GM23338 (cell line): ENCODE results near the gene CIC. TPM values are rescaled to one million over a fixed set of nuclear protein-coding genes. Genes with fewer than 3 reads are reported as not detected.

Experiments
- ATAC-seq: fragments of 200-7000 bp; cut with Tn5 transposase; 3 replicates; pipeline ENCODE4 v1.9.1; 2020
- DNase-seq: peaks from one replicate; pipeline ENCODE4 v3.0.0-alpha.2; 2015; ENCODE audit warnings: low spot score
- H2AFZ ChIP-seq: fragments of 200-600 bp; sonication (generic); 2 replicates; pipeline ENCODE4 v1.8.0; 2016; ENCODE audit warnings: antibody characterized with exemption, mild to moderate bottlenecking, moderate library complexity
- H3F3A ChIP-seq: fragments of 200-600 bp; sonication (generic); replicated peaks from 2 replicates; pipeline ENCODE4 v1.8.0; 2017; ENCODE audit warnings: antibody characterized with exemption, mixed run types, low read depth
- H3K27ac ChIP-seq: fragments of 200-600 bp; sonication (generic); 2 replicates; pipeline ENCODE4 v1.6.1; 2016; ENCODE audit warnings: low read depth
- H3K27me3 ChIP-seq: fragments of 200-600 bp; sonication (generic); 2 replicates; pipeline ENCODE4 v1.8.0; 2016; ENCODE audit warnings: mild to moderate bottlenecking, mixed run types, moderate library complexity; ENCODE audit not compliant: insufficient read depth
- H3K36me3 ChIP-seq: fragments of 200-600 bp; sonication (generic); 2 replicates; pipeline ENCODE4 v1.8.0; 2016; ENCODE audit warnings: mild to moderate bottlenecking; ENCODE audit not compliant: insufficient read depth
- H3K4me1 ChIP-seq: fragments of 200-600 bp; sonication (generic); 2 replicates; pipeline ENCODE4 v1.8.0; 2016; ENCODE audit warnings: mild to moderate bottlenecking, moderate library complexity; ENCODE audit not compliant: insufficient read depth
- H3K4me2 ChIP-seq: fragments of 200-600 bp; sonication (generic); 2 replicates; pipeline ENCODE4 v1.7.1; 2017; ENCODE audit warnings: mixed run types
- H3K4me3 ChIP-seq: fragments of 200-600 bp; sonication (generic); 2 replicates; pipeline ENCODE4 v1.6.1; 2016; ENCODE audit warnings: mixed run types
- H3K79me2 ChIP-seq: fragments of 200-600 bp; sonication (generic); replicated peaks from 2 replicates; pipeline ENCODE4 v1.8.0; 2017; ENCODE audit warnings: mild to moderate bottlenecking; ENCODE audit not compliant: insufficient read depth
- H3K9me2 ChIP-seq: fragments of 200-600 bp; sonication (generic); 2 replicates; pipeline ENCODE4 v1.8.0; 2017; ENCODE audit not compliant: insufficient read depth
- H4K20me1 ChIP-seq: fragments of 200-600 bp; sonication (generic); replicated peaks from 2 replicates; pipeline ENCODE4 v1.8.0; 2017; ENCODE audit warnings: mild to moderate bottlenecking; ENCODE audit not compliant: insufficient read depth
- H3K27ac Mint-ChIP-seq: 2 replicates; pipeline ENCODE4 v1.8.0; 2020; ENCODE audit warnings: inconsistent platforms, mild to moderate bottlenecking, moderate library complexity, mixed read lengths
- H3K27me3 Mint-ChIP-seq: 3 replicates; pipeline ENCODE4 v1.8.0; 2022; ENCODE audit warnings: low read depth, mild to moderate bottlenecking, moderate library complexity, mixed read lengths, inconsistent platforms; ENCODE audit not compliant: insufficient read depth, poor library complexity
- H3K36me3 Mint-ChIP-seq: 3 replicates; pipeline ENCODE4 v1.8.0; 2021; ENCODE audit warnings: low read depth, mild to moderate bottlenecking, inconsistent platforms, moderate library complexity, mixed read lengths
- H3K4me1 Mint-ChIP-seq: 3 replicates; pipeline ENCODE4 v1.8.0; 2020; ENCODE audit warnings: mild to moderate bottlenecking, inconsistent platforms, mixed read lengths
- H3K4me3 Mint-ChIP-seq: 3 replicates; pipeline ENCODE4 v1.8.0; 2021; ENCODE audit warnings: moderate library complexity, mild to moderate bottlenecking, inconsistent platforms, mixed read lengths
- H3K9me3 Mint-ChIP-seq: 3 replicates; pipeline ENCODE4 v1.8.0; 2020; ENCODE audit warnings: moderate library complexity, mild to moderate bottlenecking, inconsistent platforms, mixed read lengths
- EZH2phosphoT487 ChIP-seq: fragments of 200-600 bp; sonication (generic); IDR thresholded peaks from one replicate; pipeline ENCODE4 v1.8.1; 2018; ENCODE audit warnings: antibody characterized with exemption; ENCODE audit not compliant: unreplicated experiment
- ZNF114 ChIP-seq: fragments of 250-450 bp; sonication (Bioruptor Pico); IDR thresholded peaks from 2 replicates; pipeline ENCODE4 v1.5.0; 2020; ENCODE audit warnings: mild to moderate bottlenecking, moderate library complexity
- polyA plus RNA-seq: library from polyadenylated mRNA; unstranded; fragments of >200 nt; fragmentation: Nextera tagmentation; extraction: Ambion mirVana; gene quantifications from 2 replicates; pipeline ENCODE4 v1.2.1, GENCODE V29; 2016
- total RNA-seq: library from RNA; depleted of rRNA; stranded (reverse); fragments of >200 nt; shearing (Covaris generic); gene quantifications from 2 replicates; pipeline ENCODE4 v1.2.3, GENCODE V29; 2014
- TF ChIP-seq, protein P1 (sequence below): IDR thresholded peaks from one replicate; pipeline ENCODE4 v1.6.1; 2018; ENCODE audit warnings: antibody characterized with exemption; ENCODE audit not compliant: unreplicated experiment
- TF ChIP-seq, protein P2 (sequence below), 2 experiments: fragments of 200-600 bp in 1 of 2; sonication (generic) in 1 of 2; conservative IDR thresholded peaks; 2 replicates each; pipeline versions ENCODE4 v1.5.1 to v1.6.1; 2016 to 2017; ENCODE audit warnings: antibody characterized with exemption in 2 of 2, low read depth in 2 of 2, mild to moderate bottlenecking in 2 of 2, moderate library complexity in 1 of 2
- TF ChIP-seq, protein P3 (sequence below): IDR thresholded peaks from 2 replicates; pipeline ENCODE4 v1.6.1; 2016; ENCODE audit warnings: antibody characterized with exemption

The CIC gene
- total and polyA plus RNA-seq, 2 experiments from 2014 or later = 13.2 to 42.0 TPM

DNA sequence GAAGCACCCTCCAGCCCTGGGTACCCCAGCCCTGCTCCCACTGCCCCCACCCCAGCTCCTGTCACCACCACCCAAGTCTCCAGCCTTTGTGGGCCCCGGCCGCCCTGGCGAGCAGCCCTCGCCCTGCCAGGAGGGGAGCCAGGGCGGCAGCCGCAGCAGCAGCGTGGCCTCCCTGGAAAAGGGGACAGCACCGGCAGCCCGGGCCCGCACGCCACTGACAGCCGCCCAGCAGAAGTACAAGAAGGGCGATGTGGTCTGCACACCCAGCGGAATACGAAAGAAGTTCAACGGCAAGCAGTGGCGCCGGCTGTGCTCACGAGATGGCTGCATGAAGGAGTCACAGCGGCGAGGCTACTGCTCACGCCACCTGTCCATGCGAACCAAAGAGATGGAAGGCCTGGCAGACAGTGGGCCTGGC lies 3.9 kb downstream of the CIC start:
- peaks cover 6% of the 10 kb centered on the region; the same call in 1 of the 2 replicates for H3K79me2 ChIP-seq

DNA sequence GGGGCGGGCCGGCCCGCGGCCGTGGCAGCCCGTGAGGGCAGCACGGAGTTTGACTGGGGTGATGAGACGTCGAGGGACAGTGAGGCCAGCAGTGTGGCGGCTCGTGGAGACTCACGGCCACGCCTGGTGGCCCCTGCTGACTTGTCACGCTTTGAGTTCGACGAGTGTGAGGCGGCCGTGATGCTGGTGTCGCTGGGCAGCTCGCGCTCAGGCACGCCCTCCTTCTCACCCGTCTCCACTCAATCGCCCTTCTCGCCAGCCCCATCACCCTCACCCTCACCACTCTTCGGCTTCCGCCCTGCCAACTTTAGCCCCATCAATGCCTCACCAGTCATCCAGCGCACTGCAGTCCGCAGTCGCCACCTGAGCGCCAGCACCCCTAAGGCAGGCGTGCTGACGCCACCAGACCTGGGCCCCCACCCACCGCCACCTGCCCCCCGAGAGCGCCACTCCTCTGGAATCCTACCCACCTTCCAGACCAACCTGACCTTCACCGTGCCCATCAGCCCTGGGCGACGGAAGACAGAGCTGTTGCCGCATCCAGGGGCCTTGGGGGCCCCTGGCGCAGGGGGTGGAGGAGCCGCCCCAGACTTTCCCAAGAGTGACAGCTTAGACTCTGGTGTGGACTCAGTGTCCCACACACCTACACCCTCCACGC lies 4.5 kb downstream of the CIC start:
- no peaks in the 10 kb centered on the region for H3K9me2 ChIP-seq
- H3K27me3 ChIP-seq = no peaks in the 10 kb centered on the region
- no peak overlapping the region for H3K27ac Mint-ChIP-seq
- no peaks in the 10 kb centered on the region; the same call in 2 of the 3 replicates for H3K9me3 Mint-ChIP-seq
- H3K36me3 Mint-ChIP-seq = peaks cover 13% of the 10 kb centered on the region; the same call in 2 of the 3 replicates
- no peak overlapping the region for H2AFZ ChIP-seq
- H3K27me3 Mint-ChIP-seq = peaks cover 4% of the 10 kb centered on the region
- H3K79me2 ChIP-seq = peaks cover 6% of the 10 kb centered on the region; the same call in 1 of the 2 replicates
- no peak overlapping the region for H3K4me3 Mint-ChIP-seq
- H4K20me1 ChIP-seq = 0 out of 2 replicates have a peak, but pooled peaks cover 3% of the 10 kb centered on the region
- no peak overlapping the region for H3K27ac ChIP-seq
- H3K4me1 Mint-ChIP-seq = peaks cover 24% of the 10 kb centered on the region
- H3K36me3 ChIP-seq = no peaks in the 10 kb centered on the region
- H3K4me2 ChIP-seq = no peak overlapping the region
- peaks cover 5% of the 10 kb centered on the region; the same call in 1 of the 2 replicates for H3K4me1 ChIP-seq
- ATAC-seq (no peak), DNase-seq (no peak)
- H3K4me3 ChIP-seq = no peak overlapping the region
- no peaks in the 10 kb centered on the region for H3F3A ChIP-seq
- TF ChIP-seq, protein P1, sequence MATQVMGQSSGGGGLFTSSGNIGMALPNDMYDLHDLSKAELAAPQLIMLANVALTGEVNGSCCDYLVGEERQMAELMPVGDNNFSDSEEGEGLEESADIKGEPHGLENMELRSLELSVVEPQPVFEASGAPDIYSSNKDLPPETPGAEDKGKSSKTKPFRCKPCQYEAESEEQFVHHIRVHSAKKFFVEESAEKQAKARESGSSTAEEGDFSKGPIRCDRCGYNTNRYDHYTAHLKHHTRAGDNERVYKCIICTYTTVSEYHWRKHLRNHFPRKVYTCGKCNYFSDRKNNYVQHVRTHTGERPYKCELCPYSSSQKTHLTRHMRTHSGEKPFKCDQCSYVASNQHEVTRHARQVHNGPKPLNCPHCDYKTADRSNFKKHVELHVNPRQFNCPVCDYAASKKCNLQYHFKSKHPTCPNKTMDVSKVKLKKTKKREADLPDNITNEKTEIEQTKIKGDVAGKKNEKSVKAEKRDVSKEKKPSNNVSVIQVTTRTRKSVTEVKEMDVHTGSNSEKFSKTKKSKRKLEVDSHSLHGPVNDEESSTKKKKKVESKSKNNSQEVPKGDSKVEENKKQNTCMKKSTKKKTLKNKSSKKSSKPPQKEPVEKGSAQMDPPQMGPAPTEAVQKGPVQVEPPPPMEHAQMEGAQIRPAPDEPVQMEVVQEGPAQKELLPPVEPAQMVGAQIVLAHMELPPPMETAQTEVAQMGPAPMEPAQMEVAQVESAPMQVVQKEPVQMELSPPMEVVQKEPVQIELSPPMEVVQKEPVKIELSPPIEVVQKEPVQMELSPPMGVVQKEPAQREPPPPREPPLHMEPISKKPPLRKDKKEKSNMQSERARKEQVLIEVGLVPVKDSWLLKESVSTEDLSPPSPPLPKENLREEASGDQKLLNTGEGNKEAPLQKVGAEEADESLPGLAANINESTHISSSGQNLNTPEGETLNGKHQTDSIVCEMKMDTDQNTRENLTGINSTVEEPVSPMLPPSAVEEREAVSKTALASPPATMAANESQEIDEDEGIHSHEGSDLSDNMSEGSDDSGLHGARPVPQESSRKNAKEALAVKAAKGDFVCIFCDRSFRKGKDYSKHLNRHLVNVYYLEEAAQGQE = no peak
- TF ChIP-seq, protein P2, sequence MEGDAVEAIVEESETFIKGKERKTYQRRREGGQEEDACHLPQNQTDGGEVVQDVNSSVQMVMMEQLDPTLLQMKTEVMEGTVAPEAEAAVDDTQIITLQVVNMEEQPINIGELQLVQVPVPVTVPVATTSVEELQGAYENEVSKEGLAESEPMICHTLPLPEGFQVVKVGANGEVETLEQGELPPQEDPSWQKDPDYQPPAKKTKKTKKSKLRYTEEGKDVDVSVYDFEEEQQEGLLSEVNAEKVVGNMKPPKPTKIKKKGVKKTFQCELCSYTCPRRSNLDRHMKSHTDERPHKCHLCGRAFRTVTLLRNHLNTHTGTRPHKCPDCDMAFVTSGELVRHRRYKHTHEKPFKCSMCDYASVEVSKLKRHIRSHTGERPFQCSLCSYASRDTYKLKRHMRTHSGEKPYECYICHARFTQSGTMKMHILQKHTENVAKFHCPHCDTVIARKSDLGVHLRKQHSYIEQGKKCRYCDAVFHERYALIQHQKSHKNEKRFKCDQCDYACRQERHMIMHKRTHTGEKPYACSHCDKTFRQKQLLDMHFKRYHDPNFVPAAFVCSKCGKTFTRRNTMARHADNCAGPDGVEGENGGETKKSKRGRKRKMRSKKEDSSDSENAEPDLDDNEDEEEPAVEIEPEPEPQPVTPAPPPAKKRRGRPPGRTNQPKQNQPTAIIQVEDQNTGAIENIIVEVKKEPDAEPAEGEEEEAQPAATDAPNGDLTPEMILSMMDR (conservative IDR thresholded peaks at IDR 0.05; ENCODE audit: low read depth in 2 of 2) = no peak

More for the DNA sequence above, 3.9 kb downstream of the CIC start:
- no peak overlapping the region for H3K27ac ChIP-seq
- H3K4me1 ChIP-seq = peaks cover 5% of the 10 kb centered on the region; the same call in 1 of the 2 replicates
- H3K27me3 ChIP-seq = no peaks in the 10 kb centered on the region
- DNase-seq = no peak
- Mint-ChIP-seq H3K27me3 (peaks cover 3% of the 10 kb centered on the region), H3K27ac (no peak overlapping the region), H3K36me3 (peaks cover 13% of the 10 kb centered on the region; the same call in 2 of the 3 replicates), H3K9me3 (no peaks in the 10 kb centered on the region; the same call in 2 of the 3 replicates), H3K4me3 (no peak overlapping the region; the same call in 2 of the 3 replicates), H3K4me1 (peaks cover 20% of the 10 kb centered on the region)
- H2AFZ ChIP-seq = no peak overlapping the region
- H3F3A ChIP-seq = no peaks in the 10 kb centered on the region
- 0 out of 2 replicates have a peak, but pooled peaks cover 3% of the 10 kb centered on the region for H4K20me1 ChIP-seq
- H3K4me3 ChIP-seq = no peak overlapping the region
- H3K4me2 ChIP-seq = no peak overlapping the region
- no peaks in the 10 kb centered on the region for H3K36me3 ChIP-seq
- no peaks in the 10 kb centered on the region for H3K9me2 ChIP-seq
- ATAC-seq = no peak
- TF ChIP-seq, protein P3, sequence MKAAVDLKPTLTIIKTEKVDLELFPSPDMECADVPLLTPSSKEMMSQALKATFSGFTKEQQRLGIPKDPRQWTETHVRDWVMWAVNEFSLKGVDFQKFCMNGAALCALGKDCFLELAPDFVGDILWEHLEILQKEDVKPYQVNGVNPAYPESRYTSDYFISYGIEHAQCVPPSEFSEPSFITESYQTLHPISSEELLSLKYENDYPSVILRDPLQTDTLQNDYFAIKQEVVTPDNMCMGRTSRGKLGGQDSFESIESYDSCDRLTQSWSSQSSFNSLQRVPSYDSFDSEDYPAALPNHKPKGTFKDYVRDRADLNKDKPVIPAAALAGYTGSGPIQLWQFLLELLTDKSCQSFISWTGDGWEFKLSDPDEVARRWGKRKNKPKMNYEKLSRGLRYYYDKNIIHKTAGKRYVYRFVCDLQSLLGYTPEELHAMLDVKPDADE = no peak
- TF ChIP-seq EZH2phosphoT487 (no peak), ZNF114 (CRISPR knock-in tag) (no peak)
- TF ChIP-seq, protein P1 = no peak
